GM12874 (cell line): ENCODE data around the gene TDO2.

Experiments
- TF ChIP-seq, protein P1 (sequence below): IDR thresholded peaks from 2 replicates; pipeline ENCODE4 v1.5.1; 2011; ENCODE audit warnings: low read depth, mild to moderate bottlenecking, control low read depth, low read length, moderate library complexity; ENCODE audit not compliant: insufficient read depth

Gene TDO2

DNA sequence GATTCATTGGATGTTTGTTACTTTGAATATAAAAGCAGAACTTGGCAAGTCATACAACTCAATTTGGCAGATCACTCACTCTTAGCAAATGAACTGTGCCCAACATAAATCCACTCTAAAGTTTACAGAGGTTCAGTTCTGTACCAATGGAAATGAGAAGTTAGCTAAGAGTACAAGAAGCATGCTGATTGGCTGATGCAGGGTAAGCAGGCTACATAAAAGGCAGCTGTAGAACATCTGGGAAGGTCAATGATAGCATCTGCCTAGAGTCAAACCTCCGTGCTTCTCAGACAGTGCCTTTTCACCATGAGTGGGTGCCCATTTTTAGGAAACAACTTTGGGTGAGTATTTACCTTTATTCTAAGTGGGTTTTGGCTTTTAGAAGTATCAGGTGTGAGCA, at the start of gene TDO2:
Gene TDO2, plus strand, starts transcription at position 244 of the 400 bp plus-strand sequence. Its CDS starts 63 bp downstream, at position 307.
- TF ChIP-seq, protein P1, sequence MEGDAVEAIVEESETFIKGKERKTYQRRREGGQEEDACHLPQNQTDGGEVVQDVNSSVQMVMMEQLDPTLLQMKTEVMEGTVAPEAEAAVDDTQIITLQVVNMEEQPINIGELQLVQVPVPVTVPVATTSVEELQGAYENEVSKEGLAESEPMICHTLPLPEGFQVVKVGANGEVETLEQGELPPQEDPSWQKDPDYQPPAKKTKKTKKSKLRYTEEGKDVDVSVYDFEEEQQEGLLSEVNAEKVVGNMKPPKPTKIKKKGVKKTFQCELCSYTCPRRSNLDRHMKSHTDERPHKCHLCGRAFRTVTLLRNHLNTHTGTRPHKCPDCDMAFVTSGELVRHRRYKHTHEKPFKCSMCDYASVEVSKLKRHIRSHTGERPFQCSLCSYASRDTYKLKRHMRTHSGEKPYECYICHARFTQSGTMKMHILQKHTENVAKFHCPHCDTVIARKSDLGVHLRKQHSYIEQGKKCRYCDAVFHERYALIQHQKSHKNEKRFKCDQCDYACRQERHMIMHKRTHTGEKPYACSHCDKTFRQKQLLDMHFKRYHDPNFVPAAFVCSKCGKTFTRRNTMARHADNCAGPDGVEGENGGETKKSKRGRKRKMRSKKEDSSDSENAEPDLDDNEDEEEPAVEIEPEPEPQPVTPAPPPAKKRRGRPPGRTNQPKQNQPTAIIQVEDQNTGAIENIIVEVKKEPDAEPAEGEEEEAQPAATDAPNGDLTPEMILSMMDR, result no peak

DNA sequence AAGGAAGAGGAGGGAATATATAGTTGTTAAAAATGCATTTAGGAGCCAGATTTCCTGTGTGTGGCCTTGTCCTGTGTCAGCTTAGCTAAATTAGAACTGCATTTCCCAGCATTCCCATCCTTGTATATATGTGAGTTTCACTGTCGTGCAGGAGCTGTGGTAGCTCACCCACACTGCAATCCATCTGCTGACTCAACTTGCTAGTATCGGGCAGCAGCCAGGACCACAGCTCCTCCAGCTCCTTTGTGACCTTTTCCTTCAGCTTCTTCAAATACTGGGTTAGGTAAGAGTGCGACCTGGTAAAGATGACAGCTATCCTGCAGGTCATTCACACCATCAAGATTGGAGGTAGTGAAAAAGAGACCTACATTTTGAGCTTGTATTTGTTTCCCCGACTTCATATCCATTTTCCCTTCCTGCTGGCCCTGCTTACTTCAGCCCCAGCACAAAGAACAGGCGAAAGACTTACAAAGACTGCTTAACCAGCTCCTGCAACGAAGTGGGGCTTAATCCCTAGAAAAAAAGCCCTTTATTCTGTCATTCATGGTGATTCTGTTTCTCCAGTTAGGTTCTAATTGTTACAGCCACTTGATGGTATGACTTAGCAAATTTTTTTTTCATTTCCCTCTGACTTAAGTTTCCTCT, 48.8 kb upstream of the TDO2 start:
- TF ChIP-seq, protein P1, result no peak

DNA sequence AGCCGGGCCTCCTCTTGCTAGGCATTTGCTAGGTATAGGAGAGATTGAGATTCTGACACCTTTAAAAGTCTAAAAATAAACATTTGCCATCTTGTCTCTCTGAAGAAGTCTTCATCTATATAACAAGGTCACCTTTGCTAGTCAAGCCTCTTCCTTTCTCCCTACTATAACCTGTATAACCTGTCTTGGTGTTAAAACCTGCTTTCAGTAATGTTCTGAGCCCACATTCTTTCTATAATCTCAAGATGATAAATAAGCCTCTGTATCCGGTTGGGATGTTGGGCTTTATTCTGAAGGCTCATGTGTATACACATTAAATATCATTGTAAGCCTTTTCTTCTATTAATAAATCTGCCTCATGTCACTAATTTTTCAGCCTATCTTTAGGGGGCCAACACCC, 47.6 kb upstream of the TDO2 start:
- TF ChIP-seq, protein P1, result no peak

DNA sequence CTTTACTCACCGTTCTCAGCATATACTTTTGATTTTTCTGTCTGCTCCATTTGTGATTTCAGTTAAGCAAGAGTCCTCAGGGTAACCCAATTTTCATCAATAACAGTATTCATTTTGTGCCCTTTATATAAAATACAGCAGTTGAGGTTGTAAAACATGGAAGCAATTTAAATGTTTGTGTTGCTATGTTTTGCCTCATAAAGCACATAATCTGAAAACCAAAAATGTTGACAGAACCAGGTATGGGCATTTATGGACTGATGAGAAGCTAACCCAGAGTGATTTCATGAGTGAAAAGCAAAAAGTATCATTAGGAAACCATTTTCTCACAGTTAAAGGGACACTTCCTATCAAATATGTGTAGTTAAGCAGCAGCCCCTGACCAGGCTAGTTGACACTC, 37.3 kb upstream of the TDO2 start, which contains the start of gene ASIC5:
Gene ASIC5, minus strand, starts transcription at position 101 of the 400 bp plus-strand sequence. Its CDS starts 51 bp downstream, at position 50.
- TF ChIP-seq, protein P1, result no peak

DNA sequence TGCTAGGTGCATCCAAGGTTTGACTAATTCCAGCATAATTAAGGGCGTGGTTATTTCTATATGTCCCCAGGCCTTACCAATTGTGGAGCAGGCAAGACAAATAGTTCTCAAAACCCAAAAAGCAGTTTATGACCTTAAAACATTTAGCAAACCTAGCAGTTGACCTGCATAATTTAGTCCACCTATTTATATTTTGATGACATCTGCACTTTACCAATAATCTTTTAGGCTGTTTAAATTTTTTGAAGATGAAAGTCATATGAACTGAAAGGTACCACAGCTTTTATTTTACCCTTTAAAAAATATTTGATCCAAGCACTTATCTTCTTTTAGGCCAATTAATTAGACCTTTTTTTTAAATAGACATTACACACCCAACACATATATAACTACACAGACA, 27.6 kb upstream of the TDO2 start:
- TF ChIP-seq, protein P1, result no peak

DNA sequence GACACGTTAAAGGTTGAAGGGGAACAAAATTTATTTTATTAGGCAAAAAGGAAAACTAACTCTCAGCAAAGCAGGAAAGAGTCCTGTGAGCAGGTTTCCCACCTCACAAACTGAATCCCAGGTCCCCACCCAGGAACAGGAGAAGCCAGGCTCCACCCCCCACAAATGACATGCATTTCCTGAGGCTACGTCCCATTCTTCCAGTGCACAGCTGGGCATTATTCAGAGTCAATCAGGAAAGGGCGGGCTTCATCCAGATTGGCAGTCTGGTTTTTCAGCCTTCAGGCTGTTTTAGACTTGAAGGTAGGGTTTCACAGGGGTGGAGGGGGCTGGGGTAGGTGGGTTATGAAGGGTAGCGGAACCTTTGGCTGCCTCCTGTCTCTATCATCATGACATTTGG, 25.5 kb upstream of the TDO2 start:
- TF ChIP-seq, protein P1, result no peak

DNA sequence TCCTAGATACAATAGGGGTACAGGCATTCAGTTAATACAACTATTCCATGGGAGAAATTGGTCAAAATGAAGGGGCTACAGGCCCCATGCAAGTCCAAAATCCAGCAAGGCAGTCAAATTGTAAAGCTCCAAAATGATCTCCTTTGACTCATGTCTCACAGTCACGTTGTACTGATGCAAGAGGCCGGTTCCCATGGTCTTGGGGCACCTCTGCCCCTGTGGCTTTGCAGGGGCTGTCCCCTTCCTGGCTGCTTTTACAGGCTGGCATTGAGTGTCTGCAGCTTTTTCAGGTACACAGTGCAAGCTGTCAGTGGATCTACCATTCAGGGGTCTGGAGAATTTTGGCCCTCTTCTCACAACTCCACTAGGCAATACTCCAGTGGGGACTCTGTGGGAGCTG, 24.9 kb upstream of the TDO2 start:
- TF ChIP-seq, protein P1, result no peak
